ENCODE measurements around the gene NOSIP.
"Not testable (repeated sequence)": the region's sequence is repeated elsewhere in the genome, so short reads cannot be mapped to it uniquely, and the experiment has no call there.

The NOSIP gene, protein sequence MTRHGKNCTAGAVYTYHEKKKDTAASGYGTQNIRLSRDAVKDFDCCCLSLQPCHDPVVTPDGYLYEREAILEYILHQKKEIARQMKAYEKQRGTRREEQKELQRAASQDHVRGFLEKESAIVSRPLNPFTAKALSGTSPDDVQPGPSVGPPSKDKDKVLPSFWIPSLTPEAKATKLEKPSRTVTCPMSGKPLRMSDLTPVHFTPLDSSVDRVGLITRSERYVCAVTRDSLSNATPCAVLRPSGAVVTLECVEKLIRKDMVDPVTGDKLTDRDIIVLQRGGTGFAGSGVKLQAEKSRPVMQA

DNA sequence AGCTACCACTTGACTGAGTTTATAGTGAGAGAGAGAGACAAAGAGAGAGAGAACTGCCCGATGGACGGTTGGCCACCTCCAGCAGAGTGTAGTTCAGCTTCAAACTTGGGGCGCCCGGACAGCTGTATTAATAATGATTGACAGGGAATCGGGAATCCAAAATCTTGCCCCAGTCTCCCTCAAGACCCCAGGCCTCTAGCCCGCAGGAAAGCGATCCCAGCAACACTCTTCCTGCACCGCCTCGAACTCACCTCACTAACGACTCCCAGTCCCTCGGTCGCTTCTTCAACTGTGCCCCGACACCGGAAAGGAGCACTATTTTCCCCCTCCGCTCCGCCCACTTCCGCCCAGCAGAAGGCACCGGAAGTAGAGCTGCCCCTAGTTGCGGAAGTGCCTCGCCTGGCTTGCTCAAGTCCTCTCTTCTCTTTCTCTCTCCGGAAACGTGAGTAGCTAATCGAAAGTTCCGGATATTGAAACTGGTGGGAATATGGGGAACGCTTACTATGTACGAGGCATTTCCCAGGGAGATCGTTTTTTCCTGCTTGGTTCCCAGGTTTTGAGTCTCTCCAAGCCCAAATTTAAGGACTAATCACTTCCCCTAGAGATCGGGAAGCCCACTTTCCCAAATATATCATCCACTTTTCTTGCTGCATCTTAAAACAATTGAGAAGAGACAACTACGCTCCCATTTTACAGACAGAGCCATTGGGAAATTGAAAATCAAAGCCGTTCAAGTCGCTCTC lies at the start of gene NOSIP:
TSS of gene NOSIP (minus strand) at position 293 of the 743 bp plus-strand sequence. CDS start 19,865 bp downstream, outside the sequence.
- DNase-seq = peak; percentile 97

DNA sequence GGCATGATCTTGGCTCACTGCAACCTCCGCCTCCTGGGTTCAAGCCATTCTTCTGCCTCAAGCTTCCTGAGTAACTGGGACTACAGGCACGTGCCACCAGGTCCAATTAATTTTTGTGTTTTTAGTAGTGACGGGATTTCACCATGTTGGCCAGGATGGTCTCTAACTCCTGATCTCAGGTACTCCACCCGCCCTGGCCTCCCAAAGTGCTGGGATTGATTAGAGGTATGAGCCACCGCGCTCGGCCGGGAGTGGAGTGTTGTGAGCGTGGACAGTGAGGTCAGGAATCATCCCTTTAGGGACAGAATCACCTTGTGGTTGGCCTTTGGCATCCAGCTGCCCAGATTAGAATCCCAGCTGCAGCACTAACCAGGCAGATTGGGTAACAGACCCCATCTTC lies 49.3 kb upstream of the NOSIP start:
- DNase-seq = no peak

DNA sequence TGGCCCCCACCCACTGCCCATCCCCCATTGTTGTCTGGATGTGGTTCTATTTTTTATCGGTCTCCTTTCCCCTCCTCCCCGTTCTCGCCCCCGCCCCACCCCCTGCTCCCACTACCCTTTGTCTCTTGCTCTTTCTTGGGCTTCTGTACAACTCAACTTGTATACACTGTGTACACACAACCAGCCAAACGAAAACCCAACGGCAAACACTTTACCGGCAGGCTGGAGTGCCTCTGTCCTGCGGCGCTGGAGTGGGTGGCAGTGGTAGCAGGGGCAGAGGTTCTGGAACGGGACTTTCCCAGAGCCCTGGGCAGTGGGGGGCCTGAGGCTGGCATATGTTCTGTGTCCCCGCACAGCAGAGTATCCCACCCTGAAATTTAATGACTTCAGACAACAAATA lies 45.9 kb upstream of the NOSIP start:
- DNase-seq = no peak

DNA sequence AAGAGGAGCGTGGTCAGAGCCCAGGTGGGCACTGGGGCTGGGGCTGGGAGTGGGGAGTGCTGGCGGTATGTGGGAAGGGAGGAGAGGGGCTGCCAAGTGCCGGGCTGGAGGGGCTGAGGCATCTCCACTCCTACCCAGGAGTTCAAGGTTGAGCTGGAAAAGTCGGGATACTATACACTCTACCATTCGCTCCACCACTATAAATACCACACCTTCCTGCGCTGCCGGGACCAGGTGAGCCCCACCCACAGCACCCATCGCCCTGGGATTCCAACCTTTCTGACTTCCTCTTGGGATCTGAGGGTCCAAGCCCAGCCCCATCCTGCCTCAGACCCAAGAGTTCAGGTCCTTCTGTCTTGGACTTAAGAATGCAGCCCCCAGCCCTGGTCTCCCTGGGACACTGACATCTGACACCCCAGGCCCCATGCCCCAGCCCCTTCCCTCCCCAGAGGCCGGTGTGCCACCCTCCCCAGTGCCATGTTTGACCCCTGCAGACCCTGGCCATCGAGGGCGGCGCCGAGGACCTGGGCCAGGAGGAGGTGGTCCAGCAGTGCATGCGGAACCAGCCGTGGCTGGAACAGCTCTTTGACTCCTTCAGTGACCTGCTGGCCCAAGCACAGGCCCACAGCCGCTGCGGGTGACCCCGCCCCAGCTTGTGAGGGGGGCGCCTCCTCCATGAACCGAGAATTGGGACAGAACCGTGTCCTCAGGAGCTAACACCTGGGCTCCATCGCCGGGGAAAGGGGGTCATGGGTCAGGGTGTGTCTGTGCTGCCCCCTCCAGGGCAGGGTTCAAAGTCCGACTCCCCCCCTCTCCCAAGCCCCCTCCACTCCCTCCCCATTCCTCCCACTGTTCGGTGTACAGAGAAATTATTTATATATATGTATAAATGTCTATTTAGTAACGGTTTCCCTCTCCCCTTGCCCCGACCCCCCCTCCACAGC lies 44.9 kb upstream of the NOSIP start:
- DNase-seq = no peak

DNA sequence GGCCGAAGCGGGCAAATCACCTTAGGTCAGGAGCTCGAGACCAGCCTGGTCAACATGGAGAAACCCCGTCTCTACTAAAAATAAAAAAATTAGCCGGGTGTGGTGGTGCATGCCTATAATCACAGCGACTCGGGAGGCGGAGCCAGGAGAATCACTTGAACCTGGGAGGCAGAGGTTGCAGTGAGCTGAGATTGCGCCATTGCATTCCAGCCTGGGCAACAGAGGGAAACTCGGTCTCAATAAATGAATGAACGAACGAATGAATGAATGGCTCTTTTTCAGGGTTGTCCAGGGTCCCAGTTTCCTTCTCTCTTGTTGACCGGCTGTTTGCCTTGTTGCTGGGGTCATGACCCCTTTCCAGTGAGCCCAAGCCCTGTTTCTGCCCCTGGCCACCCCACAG lies 37.5 kb upstream of the NOSIP start:
- not testable (repeated sequence) for DNase-seq

DNA sequence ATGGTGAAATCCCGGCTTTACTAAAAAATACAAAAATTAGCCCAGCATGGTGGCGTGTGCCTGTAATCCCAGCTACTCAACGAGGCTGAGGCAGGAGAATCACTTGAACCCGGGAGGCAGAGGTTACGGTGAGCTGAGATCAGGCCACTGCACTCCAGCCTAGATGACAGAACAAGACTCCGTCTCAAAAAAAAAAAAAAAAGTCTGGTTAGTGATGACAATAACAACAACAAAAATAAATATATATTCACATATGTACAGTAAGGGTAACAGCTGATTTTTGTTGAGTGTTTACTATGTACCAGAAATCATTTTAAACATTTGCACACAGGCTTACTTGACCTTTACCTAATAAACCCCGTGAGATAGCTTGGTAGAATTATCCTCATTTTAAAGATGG lies 36.6 kb upstream of the NOSIP start:
- no peak for DNase-seq

DNA sequence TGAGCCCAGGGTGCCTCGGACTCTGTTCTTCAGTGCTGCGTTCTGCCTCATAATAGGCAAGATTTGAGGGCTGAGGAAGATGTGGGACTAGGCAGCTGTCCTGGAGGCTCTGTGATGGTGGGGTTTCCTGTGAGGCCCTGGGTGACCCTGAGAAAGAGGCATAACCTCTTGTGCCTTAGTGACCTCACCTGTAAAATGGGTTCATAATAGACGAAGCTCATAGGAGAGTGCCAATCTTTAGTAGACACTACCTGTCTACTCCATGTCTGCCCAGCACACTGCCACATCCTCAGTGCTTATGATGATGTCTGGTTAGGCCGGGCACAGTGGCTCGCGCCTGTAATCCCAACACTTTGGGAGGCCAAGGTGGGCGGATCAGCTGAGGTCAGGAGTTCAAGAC lies 36.2 kb upstream of the NOSIP start:
- DNase-seq = no peak

DNA sequence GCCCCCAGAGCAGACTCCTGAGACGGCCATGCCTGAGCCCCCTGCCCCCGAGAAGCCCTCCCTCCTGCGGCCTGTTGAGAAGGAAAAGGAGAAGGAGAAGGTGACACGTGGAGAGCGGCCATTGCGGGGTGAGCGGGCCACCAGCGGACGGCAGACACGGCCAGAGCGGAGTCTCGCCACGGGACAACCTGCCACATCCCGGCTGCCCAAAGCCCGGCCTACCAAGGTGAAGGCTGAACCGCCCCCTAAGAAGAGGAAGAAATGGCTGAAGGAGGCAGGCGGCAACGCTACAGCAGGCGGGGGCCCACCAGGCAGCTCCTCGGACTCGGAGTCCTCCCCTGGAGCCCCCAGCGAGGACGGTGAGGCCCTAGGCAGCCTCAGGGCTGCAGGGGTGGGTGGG lies 35.5 kb upstream of the NOSIP start:
- no peak for DNase-seq

DNA sequence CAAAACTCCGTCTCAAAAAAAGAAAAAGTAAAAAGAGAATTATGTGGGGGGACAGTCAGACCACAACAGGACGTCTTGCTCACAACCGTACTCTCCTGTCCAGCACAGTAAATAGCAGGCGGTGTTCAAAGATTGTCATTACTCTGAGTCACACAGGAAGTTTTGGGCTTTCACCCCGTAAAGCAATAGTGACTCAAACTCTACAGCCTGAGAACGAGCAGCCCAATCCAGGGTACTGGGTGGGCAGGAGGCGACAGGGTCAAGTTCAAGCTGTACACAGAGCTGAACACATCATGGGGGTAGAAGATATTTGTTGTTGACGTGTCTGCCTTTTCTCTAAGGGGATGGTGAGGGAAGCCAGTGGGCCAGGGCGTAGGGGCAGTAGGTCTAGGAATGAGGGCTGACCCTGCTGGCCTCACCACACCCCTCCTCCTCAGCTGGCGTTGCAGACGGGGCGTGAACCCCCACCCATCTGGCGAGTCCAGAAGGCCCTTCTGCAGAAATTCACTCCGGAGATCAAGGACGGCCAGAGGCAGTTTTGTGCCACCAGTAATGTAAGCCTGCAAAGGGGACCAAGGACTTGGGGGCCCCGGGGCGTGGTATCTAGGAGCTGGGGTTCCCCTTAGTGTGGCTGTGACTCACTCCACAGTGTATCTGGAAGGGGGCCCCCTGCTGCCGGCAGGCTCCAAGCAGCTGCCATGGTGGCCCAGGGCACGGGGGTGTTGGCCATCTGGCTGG lies 33.9 kb upstream of the NOSIP start:
- no peak for DNase-seq

DNA sequence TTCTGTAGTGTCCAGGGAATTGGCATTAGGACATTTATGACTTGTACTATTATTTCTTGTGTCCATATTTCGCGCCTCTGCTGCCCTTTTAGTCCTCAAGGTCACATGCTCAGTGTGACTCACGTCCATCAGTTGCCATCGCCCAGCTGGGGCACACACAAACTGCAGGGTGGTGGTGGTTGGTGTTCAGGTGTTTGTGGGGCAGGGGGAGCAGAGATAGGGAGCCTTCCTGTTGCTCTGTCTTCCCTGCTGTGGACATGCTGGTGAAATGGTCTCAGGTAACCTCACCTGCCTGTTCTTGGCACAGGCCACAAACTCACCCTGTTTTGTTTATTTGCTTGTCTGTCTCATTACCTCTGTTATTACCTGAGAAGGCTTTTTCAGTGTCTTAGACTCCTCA lies 33.0 kb upstream of the NOSIP start:
- no peak for DNase-seq

DNA sequence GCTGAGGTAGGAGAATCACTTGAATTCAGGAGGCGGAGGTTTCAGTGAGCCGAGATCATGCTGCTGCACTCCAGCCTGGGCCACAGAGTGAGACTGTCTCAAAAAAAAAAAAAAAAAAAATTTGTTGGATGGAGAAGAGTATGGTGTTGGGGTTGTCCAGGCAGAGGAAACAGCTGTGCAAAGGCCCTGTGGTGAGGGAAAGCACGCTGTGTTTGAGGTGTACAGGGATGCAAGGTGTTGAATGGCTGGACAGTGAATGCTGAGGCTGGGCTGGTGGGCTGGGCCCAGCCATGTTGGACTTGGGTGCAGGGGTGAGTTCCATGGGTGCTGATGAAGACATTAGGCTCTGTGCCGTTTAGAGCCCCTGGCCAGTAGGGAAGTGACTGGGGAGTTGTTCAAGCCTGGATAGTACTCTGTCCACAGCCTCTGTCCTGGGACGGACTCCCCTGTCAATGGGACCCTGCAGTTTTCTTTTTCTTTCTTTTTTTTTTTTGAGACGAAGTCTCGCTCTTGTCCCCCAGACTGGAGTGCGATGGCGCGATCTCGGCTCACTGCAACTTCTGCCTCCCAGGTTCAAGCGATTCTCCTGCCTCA lies 29.2 kb upstream of the NOSIP start:
- no peak for DNase-seq

DNA sequence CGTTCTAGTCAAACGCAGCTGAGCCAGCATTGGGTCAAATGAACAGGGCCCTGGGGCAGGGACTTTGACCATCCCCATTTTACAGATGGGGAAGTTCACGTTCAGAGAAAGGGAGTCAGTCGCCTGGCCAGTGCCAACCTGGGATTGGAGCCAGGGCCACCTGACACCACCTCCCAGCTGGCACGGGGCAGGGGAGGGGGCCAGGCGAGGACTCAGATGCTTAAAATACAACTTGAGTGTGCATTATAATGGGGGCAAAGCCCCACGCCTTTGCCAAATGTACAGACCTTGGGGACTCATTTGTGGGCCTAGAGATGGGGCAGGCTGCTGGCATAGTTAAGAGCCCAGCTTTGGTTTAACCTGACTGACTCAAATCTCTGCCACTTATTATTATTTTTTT lies 25.2 kb upstream of the NOSIP start:
- no peak for DNase-seq

DNA sequence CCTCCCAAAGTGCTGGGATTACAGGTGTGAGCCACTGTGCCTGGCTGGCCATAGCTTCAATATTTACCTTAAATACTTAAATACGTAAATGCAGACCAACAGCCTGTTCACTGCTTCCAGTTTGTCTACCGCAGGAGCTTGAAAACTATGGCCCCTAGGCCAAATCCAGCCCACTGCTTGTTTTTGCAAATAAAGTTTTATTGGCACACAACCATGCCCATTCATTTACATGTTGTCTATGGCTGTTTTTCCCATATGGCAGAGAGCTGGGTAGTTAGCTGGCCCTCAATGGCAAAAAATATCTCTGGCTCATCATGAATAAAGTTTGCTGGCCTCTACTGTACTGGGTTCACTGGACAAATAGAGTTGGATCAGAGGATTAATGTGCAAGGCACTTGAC lies 22.4 kb upstream of the NOSIP start:
- DNase-seq = no peak

DNA sequence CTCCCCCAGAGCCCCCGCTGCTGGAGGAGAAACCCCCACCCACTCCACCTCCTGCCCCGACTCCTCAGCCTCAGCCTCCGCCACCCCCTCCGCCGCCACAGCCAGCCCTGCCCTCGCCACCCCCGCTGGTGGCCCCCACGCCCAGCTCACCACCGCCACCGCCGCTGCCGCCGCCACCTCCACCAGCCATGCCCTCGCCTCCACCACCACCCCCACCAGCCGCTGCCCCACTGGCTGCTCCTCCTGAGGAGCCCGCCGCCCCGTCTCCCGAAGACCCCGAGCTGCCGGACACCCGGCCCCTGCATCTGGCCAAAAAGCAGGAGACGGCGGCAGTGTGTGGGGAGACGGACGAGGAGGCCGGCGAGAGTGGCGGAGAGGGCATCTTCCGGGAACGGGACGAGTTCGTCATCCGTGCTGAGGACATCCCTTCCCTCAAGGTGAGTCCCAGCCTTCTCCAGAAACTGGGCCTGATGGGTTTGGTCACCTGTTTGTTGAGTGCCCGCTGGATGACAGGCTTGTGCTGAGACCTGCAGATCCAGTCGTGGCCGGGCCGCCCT lies 21.2 kb upstream of the NOSIP start:
- no peak for DNase-seq

DNA sequence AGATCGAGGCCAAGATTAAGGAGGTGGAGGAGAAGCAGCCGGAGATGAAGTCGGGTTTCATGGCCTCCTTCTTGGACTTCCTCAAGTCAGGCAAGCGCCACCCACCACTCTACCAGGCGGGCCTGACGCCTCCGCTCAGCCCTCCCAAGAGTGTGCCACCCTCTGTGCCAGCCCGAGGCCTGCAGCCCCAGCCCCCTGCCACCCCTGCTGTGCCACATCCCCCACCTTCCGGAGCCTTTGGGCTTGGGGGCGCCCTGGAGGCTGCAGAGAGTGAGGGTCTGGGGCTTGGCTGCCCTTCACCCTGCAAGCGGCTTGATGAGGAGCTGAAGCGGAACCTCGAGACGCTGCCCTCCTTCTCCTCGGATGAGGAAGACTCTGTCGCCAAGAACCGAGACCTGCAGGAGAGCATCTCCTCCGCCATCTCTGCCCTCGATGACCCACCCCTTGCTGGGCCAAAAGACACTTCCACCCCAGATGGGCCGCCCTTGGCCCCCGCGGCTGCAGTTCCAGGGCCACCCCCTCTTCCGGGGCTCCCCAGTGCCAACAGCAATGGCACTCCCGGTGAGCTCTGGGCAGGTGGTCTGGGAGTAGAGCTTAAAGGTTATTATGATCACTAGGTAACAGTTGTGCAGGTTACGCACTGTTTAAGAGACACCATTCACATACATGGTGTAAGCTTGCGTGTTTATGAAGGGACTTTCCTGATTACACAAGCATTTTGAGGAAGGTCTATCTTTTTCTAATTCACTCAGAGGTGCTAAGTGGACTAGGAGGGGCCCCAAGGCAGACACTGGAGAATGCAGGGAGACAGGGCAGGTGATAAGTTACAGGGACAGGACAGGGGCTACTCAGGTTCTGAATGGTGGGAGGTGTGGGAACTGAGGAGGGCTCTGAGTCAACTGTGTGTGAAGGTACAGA lies 19.3 kb upstream of the NOSIP start:
- no peak for DNase-seq

DNA sequence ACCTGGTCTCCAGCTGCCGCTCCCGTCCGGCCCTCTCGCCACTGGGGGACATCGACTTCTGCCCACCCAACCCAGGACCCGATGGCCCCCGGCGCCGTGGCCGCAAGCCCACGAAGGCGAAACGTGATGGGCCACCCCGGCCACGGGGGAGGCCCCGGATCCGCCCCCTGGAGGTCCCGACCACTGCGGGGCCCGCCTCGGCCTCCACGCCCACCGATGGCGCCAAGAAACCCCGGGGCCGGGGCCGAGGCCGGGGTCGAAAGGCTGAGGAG lies 17.3 kb upstream of the NOSIP start:
- no peak for DNase-seq

DNA sequence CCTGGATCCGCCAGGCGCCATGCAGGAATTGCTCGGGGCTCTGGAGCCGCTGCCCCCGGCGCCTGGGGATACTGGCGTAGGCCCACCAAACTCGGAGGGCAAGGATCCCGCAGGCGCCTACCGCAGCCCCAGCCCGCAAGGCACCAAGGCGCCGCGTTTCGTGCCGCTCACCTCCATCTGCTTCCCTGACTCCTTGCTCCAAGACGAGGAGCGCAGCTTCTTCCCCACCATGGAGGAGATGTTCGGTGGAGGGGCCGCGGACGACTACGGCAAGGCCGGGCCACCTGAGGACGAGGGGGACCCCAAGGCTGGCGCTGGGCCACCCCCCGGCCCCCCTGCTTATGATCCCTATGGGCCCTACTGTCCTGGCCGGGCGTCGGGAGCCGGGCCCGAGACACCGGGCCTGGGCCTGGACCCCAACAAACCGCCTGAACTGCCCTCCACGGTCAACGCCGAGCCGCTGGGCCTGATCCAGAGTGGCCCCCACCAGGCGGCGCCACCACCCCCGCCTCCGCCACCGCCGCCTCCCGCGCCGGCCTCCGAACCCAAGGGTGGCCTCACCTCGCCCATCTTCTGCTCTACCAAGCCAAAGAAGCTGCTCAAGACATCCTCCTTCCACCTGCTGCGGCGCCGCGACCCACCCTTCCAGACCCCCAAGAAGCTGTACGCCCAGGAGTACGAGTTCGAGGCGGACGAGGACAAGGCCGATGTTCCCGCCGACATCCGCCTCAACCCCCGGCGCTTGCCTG lies 16.8 kb upstream of the NOSIP start:
- DNase-seq = no peak

DNA sequence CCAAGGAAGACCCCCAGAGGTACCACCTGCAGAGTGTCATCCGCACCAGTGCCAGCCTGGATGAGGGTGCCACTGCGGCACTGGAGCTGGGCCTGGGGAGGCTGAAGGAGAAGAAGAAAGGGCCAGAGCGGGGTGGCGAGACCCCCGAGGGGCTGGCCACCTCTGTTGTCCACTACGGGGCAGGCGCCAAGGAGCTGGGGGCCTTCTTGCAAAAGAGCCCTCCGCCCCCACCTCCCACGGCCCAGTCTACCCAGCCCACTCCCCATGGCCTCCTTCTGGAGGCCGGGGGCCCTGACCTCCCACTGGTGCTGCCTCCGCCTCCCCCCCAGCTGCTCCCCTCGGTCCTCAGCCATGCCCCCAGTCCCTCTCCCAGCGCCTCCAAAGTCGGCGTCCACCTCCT lies 16.1 kb upstream of the NOSIP start:
- DNase-seq = no peak

DNA sequence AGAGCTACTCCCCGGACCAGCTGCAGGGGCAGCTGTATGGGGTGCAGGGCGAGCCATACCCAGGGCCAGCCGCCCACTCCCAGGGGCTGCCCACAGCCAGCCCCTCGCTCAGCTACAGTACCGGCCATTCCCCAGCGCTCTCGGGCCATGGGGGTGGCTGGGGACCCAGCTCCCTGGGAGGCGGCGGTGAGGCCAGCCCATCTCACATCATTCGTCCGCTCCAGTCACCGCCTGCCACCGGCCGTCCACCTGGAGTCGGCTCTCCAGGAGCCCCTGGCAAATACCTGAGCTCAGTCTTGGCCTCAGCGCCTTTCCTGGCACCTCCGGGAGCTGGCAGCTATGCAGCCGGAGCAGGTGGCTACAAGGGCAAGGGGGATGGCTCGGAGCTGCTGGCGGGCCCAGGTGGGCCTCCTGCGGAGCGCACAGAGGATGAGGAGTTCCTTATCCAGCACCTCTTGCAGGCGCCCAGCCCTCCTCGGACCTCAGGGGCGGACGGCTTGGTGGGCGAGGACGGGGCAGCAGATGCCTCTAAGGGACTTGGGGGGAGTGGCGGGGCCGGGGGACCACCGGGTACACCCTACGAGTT lies 15.6 kb upstream of the NOSIP start:
- no peak for DNase-seq
